Measurements from ENCODE around the gene ZNF488.

- TF ChIP-seq CTCF (IDR thresholded peaks at IDR 0.05; ENCODE audit: low read length) (no peak), EZH2 (IDR thresholded peaks at IDR 0.05; ENCODE audit: borderline replicate concordance, low read length) (no peak)
Observed at GRCh38 chr10:47348661-47349470, 35.2 kb downstream of the ZNF488 start.
